Measurements from ENCODE around the gene SP1. TPM values are rescaled to one million over a fixed set of nuclear protein-coding genes. Genes with fewer than 3 reads are reported as not detected.
A peak's percentile ranks its signal among the peaks of the same experiment; 100 is the strongest.

The SP1 gene
- total and polyA plus RNA-seq, 9 of the 15 experiments (the other 6 are each of a cell fraction or from before 2014, with no cell fraction given): 8.0 to 65.5 (median 41.6) TPM

DNA sequence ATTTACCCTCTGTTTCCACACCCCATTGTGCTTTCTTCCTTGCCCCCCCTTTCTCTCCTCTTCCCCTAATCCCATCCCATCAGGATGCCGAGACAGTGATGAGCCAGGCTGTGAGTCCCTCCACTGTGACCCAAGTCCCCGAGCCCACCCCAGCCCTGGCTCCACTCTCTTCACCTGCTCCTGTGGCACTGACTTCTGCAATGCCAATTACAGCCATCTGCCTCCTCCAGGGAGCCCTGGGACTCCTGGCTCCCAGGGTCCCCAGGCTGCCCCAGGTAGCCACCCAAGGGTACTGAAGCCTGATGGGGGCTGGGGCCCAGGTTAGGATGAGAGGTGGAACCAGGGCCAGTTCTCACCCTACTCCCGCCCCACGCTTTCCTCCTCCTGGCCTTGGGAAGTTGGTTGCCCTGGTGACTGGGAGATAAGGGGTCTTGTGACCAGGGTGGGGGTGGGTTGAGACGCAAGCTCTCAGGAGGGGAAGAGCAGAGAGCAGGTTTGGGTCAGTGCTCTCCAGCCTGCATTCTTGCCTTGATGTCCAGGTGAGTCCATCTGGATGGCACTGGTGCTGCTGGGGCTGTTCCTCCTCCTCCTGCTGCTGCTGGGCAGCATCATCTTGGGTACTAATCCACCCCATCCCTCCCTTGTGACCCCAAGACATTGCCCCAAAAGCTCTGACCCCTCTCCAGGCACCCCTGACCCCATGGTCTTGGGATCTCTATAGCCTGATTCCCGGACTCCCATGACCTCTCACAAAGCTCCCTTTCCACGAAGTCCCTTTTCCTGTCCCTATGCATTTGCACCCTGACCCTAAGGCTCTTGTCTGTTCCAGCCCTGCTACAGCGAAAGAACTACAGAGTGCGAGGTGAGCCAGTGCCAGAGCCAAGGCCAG is 44.9 kb downstream of the SP1 start:
- Histone ChIP-seq H3K36me3 (ENCODE audit: control insufficient read depth, insufficient read depth, low read length) (peaks cover 19% of the 10 kb centered on the region; the same call in 2 of the 3 replicates), H3K4me2 (ENCODE audit: insufficient read depth, low read length) (peak overlapping the region; percentile 89), H3K79me2 (ENCODE audit: control insufficient read depth, insufficient read depth, low read length) (peaks cover 19% of the 10 kb centered on the region), H3K4me1 (replicated peaks in 1 of 2; ENCODE audit: control insufficient read depth in 2 of 2, insufficient read depth in 2 of 2, low read length in 2 of 2) (peaks cover 41 to 44% of the 10 kb centered on the region in 2 experiments), H3K27me3 (ENCODE audit: control insufficient read depth in 2 of 2, insufficient read depth in 2 of 2, low read length in 2 of 2) (no peaks in the 10 kb centered on the region), H3K9me1 (ENCODE audit: control insufficient read depth, insufficient read depth, low read length) (no peaks in the 10 kb centered on the region), H3K4me3 (peak overlapping the region; percentile 36), H2AFZ (ENCODE audit: low read depth, low read length) (peak overlapping the region; percentile 77), H4K20me1 (replicated peaks; ENCODE audit: control insufficient read depth, insufficient read depth, low read length) (no peaks in the 10 kb centered on the region), H3K9ac (ENCODE audit: insufficient read depth in 1 of 2, low read depth in 2 of 2, low read length in 2 of 2) (peak overlapping the region; percentile 65 to 98), H3K9me3 (replicated peaks; ENCODE audit: control insufficient read depth, insufficient read depth, low read depth, low read length) (no peaks in the 10 kb centered on the region), H3K27ac (ENCODE audit: extremely low read depth, low read depth, low read length) (peak overlapping the region; percentile 63)
- DNase-seq (ENCODE audit: extremely low read depth in 1 of 4, low spot score in 3 of 4) (peak; percentile 84 to 92 (median 88)), FAIRE-seq (peak; percentile 79), ATAC-seq (peak; percentile 75)
- POLR2A ChIA-PET: interaction anchor here (0.6 to 3.1 kb wide), 9 partner anchors 10 to 82 kb away, joined by 3 to 13 read pairs (median 4); partner anchors contain the start of gene PRR13
- no TSS peak for BruUV-seq (replicated peaks)
- CTCF ChIA-PET (ENCODE audit: low intra/inter-chr PET ratio): no interaction called here
- intact Hi-C loops (cut with micrococcal nuclease): loop anchor here (5.0 to 10.0 kb wide), 2 partner anchors 82 to 100 kb away; partner anchors contain the start of genes AAAS and NPFF
- in situ Hi-C loops (cut with MboI): loop anchor here (5.0 kb wide), 1 partner anchor 68 kb away; no protein-coding TSS in a partner anchor
- 14% methylated on average over 8 of the region's 9 CpGs for WGBS (ENCODE audit: insufficient coverage, low coverage, missing lambda C conversion rate)
- TF ChIP-seq BHLHE40 (IDR thresholded peaks at IDR 0.05; ENCODE audit: low read length) (peak; percentile 76), SOX6 (IDR thresholded peaks at IDR 0.05) (peak; percentile 15; the same call in 1 of the 2 replicates), NEUROD1 (IDR thresholded peaks at IDR 0.05; ENCODE audit: borderline replicate concordance, low read depth, low read length, partially characterized antibody) (peak; percentile 79), TAL1 (IDR thresholded peaks at IDR 0.05) (no peak), ZKSCAN8 (CRISPR knock-in tag; IDR thresholded peaks at IDR 0.05) (no peak), RNF2 (IDR thresholded peaks at IDR 0.05) (peak; percentile 78; the same call in 1 of the 2 replicates), ZNF124 (CRISPR knock-in tag; IDR thresholded peaks at IDR 0.05) (no peak), RFX1 (IDR thresholded peaks at IDR 0.05) (peak; percentile 95), MTA3 (IDR thresholded peaks at IDR 0.05; ENCODE audit: borderline replicate concordance) (peak; percentile 53; the same call in 1 of the 2 replicates), MCM3 (IDR thresholded peaks at IDR 0.05) (no peak), NCOR1 (IDR thresholded peaks at IDR 0.05) (no peak), EP300 (IDR thresholded peaks at IDR 0.05; ENCODE audit: low read length) (peak; percentile 75), PHF20 (IDR thresholded peaks at IDR 0.05; ENCODE audit: partially characterized antibody) (no peak), ZNF311 (CRISPR knock-in tag; IDR thresholded peaks at IDR 0.05) (no peak), RCOR1 (IDR thresholded peaks at IDR 0.05; ENCODE audit: borderline replicate concordance in 1 of 2, low read depth in 2 of 2, low read length in 2 of 2) (peak in 1 of 2 experiments; percentile 87; a peak in 2 of 4 replicates), ELF2 (CRISPR knock-in tag; IDR thresholded peaks at IDR 0.05) (0 out of 2 replicates have a peak, but pooled peaks have one; percentile 47), PHF8 (IDR thresholded peaks at IDR 0.05; ENCODE audit: borderline replicate concordance, low read length) (peak; percentile 40; the same call in 1 of the 2 replicates), BMI1 (IDR thresholded peaks at IDR 0.05; ENCODE audit: low read length) (peak; percentile 59; the same call in 1 of the 2 replicates), RBFOX2 (IDR thresholded peaks at IDR 0.05; ENCODE audit: low read depth, low read length) (peak; percentile 43; the same call in 1 of the 2 replicates), ZNF263 (CRISPR knock-in tag; IDR thresholded peaks at IDR 0.05; ENCODE audit: borderline replicate concordance) (peak; percentile 48; the same call in 1 of the 2 replicates), LCOR (CRISPR knock-in tag; IDR thresholded peaks at IDR 0.05) (no peak), DMBX1 (CRISPR knock-in tag; IDR thresholded peaks at IDR 0.05; ENCODE audit: borderline replicate concordance) (no peak), KAT7 (CRISPR knock-in tag; IDR thresholded peaks at IDR 0.05; ENCODE audit: borderline replicate concordance) (peak; percentile 15; the same call in 1 of the 2 replicates), POLR2A (conservative IDR thresholded peaks at IDR 0.05) (peak; percentile 49; the same call in 1 of the 2 replicates), E2F3 (CRISPR knock-in tag; IDR thresholded peaks at IDR 0.05) (no peak), ZEB2 (IDR thresholded peaks at IDR 0.05) (peak; percentile 34; the same call in 1 of the 2 replicates), FOXJ2 (tag; IDR thresholded peaks at IDR 0.05) (peak; percentile 45; the same call in 1 of the 2 replicates)
